Skeletal muscle cell (primary cell): Measurements from ENCODE around the gene CDH13.
"Not testable (repeated sequence)": the region's sequence is repeated elsewhere in the genome, so short reads cannot be mapped to it uniquely, and the experiment has no call there.

Experiments used
- DNase-seq: peaks from one replicate; pipeline ENCODE4 v3.0.0-alpha.2; 2010; ENCODE audit warnings: low read depth
- H3K4me3 ChIP-seq: 2 replicates; pipeline ENCODE4 v1.5.1; 2011; ENCODE audit warnings: low read depth, mild to moderate bottlenecking, control low read depth, low read length, moderate library complexity

The CDH13 gene

DNA sequence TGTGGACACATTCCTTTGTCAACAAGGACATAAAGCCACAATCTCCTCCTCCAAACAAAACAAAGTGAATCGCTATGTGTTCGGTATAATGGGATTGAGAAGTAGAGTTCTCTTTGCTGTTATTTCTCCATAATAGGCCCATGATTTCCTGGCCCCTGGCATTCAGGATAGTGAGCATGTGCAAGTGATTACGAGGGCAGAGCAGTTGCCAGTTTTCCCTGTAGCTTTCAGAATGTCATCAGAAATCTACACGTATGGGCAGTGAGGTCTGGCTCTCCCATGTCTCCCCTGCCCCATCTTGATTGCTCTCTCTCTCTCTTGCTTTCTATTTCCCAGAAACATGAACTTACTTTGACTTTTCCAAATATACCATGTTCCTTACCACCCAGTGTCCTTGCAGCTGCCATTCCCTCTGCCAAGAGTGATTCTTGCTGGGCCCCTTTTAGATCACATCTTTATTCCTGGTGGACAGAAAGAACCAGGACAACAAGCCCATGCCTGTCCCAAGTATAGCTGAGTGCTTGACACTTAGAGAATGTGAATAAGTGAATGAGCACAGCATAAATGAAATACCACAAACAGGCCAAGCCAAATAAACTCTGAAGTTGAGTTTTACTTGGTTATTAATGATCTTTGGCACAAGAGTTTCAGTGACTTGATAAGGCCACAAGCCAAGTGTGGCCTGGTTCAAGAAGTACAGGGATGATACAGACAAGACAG, 273.1 kb downstream of the CDH13 start:
- H3K4me3 ChIP-seq, result no peak overlapping the region
- DNase-seq, result no peak

- H3K4me3 ChIP-seq, result no peak overlapping the region
- no peak for DNase-seq
These were observed 273.8 kb downstream of the CDH13 start for GRCh38 chr16:82900559-82900958.

GRCh38 chr16:82911925-82912324, 285.2 kb downstream of the CDH13 start:
- DNase-seq, result no peak

DNA sequence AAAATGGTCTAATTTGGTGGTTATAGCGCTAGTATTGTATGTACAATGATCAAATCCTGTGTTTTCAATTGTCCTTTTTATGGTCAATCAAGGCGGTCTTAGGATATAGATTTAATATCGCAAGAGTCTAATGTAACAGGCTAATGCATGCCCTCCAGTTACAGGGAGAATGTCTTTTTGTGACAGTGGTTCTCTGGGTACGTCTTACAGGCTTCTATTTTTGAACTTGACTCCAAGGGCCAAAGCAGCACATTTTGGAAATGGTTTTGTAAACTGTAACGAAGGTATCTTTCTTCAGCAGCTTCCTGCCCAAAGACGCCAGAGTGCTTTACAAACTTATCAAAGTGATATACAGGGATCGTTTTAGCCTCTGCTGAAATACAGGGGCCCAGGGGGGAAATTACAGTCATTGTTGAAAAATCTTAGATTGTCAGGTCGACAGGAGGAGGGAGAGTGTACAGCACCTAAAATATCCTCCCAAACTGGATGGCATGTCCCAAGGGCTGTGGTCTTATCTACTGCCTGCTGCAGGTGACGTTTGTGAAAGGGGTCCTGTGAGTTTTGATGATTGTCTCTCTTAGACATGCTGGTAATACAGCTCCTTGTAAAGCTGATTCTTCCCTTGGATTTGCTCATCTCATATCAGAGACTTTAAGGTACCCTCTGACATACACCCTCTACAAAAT, 288.5 kb downstream of the CDH13 start:
- DNase-seq, result no peak
- H3K4me3 ChIP-seq, result no peak overlapping the region

More at GRCh38 chr16:82911925-82912324, 285.2 kb downstream of the CDH13 start:
- H3K4me3 ChIP-seq, result no peak overlapping the region

GRCh38 chr16:82917886-82918595, 291.3 kb downstream of the CDH13 start:
- no peak for DNase-seq
- no peak overlapping the region for H3K4me3 ChIP-seq

- no peak for DNase-seq
- H3K4me3 ChIP-seq, result no peak overlapping the region
These were observed 297.5 kb downstream of the CDH13 start for GRCh38 chr16:82924075-82924854.

DNA sequence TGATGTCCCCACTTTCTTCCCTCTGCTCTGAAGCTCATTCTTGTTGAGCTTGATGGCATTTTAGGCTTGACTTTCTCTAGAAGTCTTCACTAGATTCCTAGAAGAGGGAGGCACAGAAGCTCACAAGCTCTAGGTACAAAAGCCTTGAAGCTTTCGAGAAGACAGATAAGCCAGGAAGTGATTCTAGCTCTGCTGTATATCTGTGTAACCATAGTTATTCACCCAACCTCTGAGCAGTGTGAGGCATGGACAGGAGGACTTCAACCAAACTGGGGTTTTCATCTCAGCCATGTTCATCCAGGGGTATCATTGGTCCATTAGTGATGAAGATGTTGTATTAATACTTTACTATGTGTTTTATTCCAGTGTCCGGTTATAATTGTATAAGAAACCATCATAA, 299.7 kb downstream of the CDH13 start:
- no peak overlapping the region for H3K4me3 ChIP-seq
- no peak for DNase-seq

DNA sequence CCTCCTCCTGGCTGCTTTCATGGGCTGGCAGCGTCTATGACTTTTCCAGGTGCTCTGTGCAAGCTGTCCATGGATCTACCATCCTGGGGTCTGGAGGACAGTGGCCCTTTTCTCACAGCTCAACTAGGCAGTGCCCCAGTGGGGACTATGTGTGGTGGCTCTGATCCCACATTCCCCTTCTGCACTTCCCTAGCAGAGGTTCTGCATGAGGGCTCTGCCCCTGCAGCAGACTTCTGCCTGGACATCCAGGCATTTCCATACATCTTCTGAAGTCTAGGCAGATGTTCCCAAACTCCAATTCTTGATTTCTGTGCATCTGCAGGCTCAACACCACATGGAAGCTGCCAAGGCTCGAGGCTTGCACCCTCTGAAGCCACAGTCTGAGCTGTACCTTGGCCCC, 307.2 kb downstream of the CDH13 start:
- DNase-seq, H3K4me3 ChIP-seq: not testable (repeated sequence)

- no peak for DNase-seq
- H3K4me3 ChIP-seq, result no peak overlapping the region
These were observed 309.0 kb downstream of the CDH13 start for GRCh38 chr16:82935766-82936165.

GRCh38 chr16:82936941-82937551, 310.3 kb downstream of the CDH13 start:
- no peak overlapping the region for H3K4me3 ChIP-seq
- peak; percentile 48 for DNase-seq

DNA sequence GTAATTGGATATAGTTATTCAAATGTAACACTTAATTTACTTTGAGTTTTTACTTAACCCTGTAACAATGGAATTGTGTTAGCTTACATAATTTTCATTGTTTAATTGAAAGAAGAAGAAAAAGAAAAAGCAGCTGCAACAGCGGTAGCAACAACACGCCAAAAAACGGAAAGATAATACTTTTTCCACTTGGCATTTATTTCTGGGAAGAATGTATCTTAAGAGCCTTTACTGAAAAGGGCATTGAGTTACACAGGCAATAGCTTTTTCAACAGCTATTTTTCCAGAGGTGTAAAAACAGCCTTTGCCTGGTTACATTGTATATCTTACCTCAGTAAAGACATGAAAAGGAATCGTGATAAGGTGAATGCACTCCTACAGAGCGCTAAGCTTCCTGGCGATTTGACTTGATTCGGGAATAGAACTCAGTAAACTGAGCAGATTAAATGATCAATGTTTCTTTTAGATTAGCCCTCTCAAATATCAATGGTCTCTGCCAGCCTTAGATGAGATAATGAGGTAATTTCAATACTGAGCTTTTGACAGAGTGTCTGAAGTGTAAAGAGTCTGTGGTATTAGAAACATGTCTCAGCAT, 311.3 kb downstream of the CDH13 start:
- no peak overlapping the region for H3K4me3 ChIP-seq
- DNase-seq, result no peak

GRCh38 chr16:82943371-82943770, 316.6 kb downstream of the CDH13 start:
- DNase-seq, result no peak
- H3K4me3 ChIP-seq, result no peak overlapping the region

DNA sequence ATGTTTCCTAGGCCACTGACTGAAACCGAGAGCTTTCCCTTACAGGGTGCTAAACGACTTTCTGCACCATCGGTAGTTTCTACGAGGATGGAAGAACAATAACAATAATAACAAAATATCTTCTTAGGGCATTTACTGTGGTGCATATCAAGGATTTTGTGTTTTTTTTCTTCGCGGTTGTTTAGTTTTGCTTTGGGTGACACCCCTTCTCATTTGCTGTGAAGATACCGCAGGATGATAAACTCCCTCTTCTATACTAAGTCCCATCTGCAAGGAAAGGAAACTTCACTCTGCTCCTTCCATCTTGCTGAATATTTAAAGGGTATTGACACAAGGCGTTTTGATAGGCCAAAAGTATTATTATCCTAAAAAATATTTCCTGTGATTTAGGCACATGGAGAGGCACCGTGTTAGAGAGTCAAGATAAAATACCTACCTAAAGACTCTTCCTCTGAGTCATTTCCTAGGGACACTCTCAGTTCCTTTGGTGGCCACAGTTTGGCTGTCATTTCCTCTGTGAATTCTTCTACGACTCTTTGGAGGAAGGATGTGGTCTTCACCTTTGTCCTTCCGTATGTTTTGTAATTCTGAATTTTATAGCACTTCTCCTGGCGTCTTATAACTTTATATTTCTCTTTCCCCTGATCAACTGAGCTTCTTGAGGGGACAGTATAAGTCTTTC, 318.8 kb downstream of the CDH13 start:
- no peak overlapping the region for H3K4me3 ChIP-seq
- DNase-seq, result no peak

DNA sequence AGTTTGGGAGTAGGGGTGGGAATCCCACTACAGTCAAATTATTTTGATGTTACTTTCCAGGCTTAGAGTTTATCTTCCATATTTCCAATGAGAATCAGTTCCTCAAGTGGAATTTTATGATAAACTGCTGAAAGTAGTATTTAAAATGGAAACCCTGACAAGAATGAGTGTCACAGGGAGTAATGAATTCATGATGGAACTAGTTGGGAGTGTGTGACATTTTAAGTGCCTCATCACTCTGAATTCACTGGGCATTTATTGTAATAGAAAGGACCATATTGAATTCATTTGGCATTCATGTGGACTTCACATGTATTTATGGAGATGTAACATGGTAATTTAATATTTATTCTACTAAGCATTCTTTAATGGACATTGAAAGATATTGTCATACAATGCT, 320.9 kb downstream of the CDH13 start:
- no peak for DNase-seq
- H3K4me3 ChIP-seq, result no peak overlapping the region

- H3K4me3 ChIP-seq, result no peak overlapping the region
- DNase-seq, result no peak
These were observed 322.2 kb downstream of the CDH13 start for GRCh38 chr16:82949016-82949415.

DNA sequence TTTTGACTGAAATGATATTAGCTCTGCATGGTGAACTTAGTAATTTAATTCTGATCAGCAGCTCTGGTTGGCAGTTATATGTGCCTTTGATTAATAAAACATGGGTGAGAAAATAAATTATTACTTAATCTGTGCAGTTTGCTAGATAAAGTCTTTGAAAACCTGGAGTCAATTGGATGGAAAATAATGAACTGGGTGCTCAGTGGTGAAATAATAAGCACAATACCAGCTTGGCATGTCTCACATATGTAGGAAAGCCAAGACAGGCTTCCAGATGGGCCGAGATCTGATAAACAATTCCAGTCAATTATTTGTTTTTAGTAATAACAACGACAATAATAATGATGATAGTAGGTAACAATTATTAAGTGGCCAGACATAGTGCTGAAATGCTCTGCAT, 326.7 kb downstream of the CDH13 start:
- no peak for DNase-seq
- no peak overlapping the region for H3K4me3 ChIP-seq

DNA sequence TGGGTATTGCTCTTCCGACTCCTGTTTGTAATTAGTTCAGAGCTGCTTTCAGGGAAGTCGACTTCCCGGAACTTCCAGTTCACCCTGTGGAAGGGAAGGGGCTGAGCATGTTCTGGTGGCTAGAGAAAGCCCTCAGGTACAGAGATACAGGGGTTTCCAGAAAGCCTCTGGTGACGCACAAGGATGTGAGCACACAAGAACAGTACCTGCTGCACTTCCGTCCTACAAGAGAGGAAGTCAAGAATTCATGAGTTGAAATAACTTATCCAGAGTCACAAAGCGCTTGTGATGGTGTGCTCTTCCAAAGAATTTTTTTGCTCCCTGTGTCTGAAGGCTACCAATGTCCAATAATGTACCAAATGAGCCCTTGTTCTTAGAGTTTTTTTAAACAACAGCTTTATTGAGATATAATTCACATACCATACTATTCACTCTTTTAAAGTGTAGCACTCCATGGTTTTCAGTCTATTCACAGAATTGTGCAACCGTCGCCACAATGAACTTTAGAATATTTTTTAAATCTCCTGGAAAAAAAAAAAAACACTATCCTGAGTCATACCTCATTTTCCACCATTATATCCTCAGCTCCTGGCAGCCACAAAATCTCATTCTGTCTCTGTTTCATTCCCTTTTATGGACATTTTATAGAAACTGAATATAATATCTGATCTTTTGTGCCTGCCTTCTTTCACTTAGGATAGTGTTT, 327.6 kb downstream of the CDH13 start:
- no peak overlapping the region for H3K4me3 ChIP-seq
- no peak for DNase-seq

- no peak overlapping the region for H3K4me3 ChIP-seq
- no peak for DNase-seq
These were observed 329.1 kb downstream of the CDH13 start for GRCh38 chr16:82955741-82956348.
